ENCODE measurements around the gene MMAB. TPM values are rescaled to one million over a fixed set of nuclear protein-coding genes. Genes with fewer than 3 reads are reported as not detected.

Gene MMAB
- total and polyA plus RNA-seq, 2 donors (not counting 1 experiment from before 2014, with no cell fraction given): 36.8 to 56.1 TPM

DNA sequence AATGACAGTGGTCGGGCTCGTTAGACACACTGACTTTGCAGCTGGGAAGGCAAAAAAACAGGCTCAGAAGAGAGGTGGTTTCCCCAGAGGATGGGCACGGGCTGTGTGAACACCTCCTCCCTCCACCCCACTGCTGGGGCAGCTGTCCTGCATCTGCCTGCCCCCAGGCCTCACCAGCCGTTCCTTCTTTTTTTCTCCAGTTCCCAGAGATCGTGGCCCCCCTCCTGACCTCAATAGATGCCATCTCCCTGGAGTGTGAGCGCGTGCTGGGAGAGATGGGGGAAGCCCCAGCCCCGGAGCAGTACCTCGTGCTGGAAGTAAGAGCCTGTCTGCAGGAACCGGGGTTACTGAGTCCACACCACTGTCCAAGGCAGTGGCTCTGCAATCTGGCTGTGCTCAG, 17.7 kb upstream of the MMAB start:
- DNase-seq (ENCODE audit: low read depth in 2 of 2): no peak
- Histone ChIP-seq H3K4me2 (ENCODE audit: extremely low read depth, insufficient read depth, low read length) (no peak overlapping the region), H3K36me3 (ENCODE audit: control insufficient read depth, insufficient read depth, low read length) (peaks cover 9% of the 10 kb centered on the region), H3K27me3 (ENCODE audit: control insufficient read depth, insufficient read depth, low read length) (no peaks in the 10 kb centered on the region), H3K4me1 (ENCODE audit: control insufficient read depth, extremely low read depth, insufficient read depth, low read length) (no peaks in the 10 kb centered on the region), H3K4me3 (replicated peaks in 1 of 4; ENCODE audit: control extremely low read depth in 1 of 4, insufficient read depth in 1 of 4, low read depth in 3 of 4, low read length in 4 of 4) (no peak overlapping the region), H2AFZ (ENCODE audit: low read length) (no peak overlapping the region), H3K79me2 (ENCODE audit: control insufficient read depth, insufficient read depth, low read length) (no peaks in the 10 kb centered on the region), H3K9ac (ENCODE audit: insufficient read depth, low read length) (no peak overlapping the region), H3K27ac (ENCODE audit: insufficient read depth, low read length) (no peak overlapping the region), H3K9me3 (ENCODE audit: control insufficient read depth, insufficient read depth, low read depth, low read length) (no peaks in the 10 kb centered on the region), H4K20me1 (ENCODE audit: control insufficient read depth, extremely low read depth, insufficient read depth, low read length) (no peaks in the 10 kb centered on the region)
- TF ChIP-seq EZH2 (IDR thresholded peaks at IDR 0.05; ENCODE audit: low read length, missing control alignments): no peak
- TF ChIP-seq, protein P1, sequence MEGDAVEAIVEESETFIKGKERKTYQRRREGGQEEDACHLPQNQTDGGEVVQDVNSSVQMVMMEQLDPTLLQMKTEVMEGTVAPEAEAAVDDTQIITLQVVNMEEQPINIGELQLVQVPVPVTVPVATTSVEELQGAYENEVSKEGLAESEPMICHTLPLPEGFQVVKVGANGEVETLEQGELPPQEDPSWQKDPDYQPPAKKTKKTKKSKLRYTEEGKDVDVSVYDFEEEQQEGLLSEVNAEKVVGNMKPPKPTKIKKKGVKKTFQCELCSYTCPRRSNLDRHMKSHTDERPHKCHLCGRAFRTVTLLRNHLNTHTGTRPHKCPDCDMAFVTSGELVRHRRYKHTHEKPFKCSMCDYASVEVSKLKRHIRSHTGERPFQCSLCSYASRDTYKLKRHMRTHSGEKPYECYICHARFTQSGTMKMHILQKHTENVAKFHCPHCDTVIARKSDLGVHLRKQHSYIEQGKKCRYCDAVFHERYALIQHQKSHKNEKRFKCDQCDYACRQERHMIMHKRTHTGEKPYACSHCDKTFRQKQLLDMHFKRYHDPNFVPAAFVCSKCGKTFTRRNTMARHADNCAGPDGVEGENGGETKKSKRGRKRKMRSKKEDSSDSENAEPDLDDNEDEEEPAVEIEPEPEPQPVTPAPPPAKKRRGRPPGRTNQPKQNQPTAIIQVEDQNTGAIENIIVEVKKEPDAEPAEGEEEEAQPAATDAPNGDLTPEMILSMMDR (conservative IDR thresholded peaks at IDR 0.05 in 1 of 2, IDR thresholded peaks at IDR 0.05 in 1 of 2; ENCODE audit: low read depth in 1 of 2, low read length in 2 of 2): no peak

DNA sequence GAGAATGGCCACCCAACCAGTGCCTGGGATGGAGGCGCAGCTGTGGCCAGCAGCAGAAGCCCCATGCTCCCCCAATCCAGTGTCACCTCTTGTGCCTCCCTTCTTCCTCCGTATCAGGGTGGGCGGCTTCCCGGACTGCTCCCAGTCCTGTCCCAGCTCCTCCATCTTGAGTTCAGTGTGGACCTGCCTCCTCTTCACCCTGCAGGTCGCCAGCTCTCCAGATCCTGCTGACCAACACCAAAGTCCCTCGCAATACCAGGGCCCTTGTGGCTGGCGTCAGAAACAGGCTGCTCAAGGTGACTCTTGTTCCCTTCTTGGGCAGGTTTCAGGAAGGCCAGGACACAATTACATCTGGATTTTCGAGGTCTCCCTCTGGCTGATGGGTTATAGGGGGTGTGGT, 17.3 kb upstream of the MMAB start:
- Histone ChIP-seq H3K4me2 (ENCODE audit: extremely low read depth, insufficient read depth, low read length) (no peak overlapping the region), H3K9ac (ENCODE audit: insufficient read depth, low read length) (no peak overlapping the region), H3K27ac (ENCODE audit: insufficient read depth, low read length) (no peak overlapping the region), H3K4me3 (replicated peaks in 1 of 4; ENCODE audit: control extremely low read depth in 1 of 4, insufficient read depth in 1 of 4, low read depth in 3 of 4, low read length in 4 of 4) (no peak overlapping the region), H3K4me1 (ENCODE audit: control insufficient read depth, extremely low read depth, insufficient read depth, low read length) (no peaks in the 10 kb centered on the region), H4K20me1 (ENCODE audit: control insufficient read depth, extremely low read depth, insufficient read depth, low read length) (no peaks in the 10 kb centered on the region), H3K79me2 (ENCODE audit: control insufficient read depth, insufficient read depth, low read length) (no peaks in the 10 kb centered on the region), H2AFZ (ENCODE audit: low read length) (no peak overlapping the region), H3K27me3 (ENCODE audit: control insufficient read depth, insufficient read depth, low read length) (no peaks in the 10 kb centered on the region), H3K36me3 (ENCODE audit: control insufficient read depth, insufficient read depth, low read length) (peaks cover 9% of the 10 kb centered on the region), H3K9me3 (ENCODE audit: control insufficient read depth, insufficient read depth, low read depth, low read length) (no peaks in the 10 kb centered on the region)
- no peak for DNase-seq (ENCODE audit: low read depth in 2 of 2)
- TF ChIP-seq, protein P1 (conservative IDR thresholded peaks at IDR 0.05 in 1 of 2, IDR thresholded peaks at IDR 0.05 in 1 of 2; ENCODE audit: low read depth in 1 of 2, low read length in 2 of 2): no peak
- TF ChIP-seq EZH2 (IDR thresholded peaks at IDR 0.05; ENCODE audit: low read length, missing control alignments): no peak

DNA sequence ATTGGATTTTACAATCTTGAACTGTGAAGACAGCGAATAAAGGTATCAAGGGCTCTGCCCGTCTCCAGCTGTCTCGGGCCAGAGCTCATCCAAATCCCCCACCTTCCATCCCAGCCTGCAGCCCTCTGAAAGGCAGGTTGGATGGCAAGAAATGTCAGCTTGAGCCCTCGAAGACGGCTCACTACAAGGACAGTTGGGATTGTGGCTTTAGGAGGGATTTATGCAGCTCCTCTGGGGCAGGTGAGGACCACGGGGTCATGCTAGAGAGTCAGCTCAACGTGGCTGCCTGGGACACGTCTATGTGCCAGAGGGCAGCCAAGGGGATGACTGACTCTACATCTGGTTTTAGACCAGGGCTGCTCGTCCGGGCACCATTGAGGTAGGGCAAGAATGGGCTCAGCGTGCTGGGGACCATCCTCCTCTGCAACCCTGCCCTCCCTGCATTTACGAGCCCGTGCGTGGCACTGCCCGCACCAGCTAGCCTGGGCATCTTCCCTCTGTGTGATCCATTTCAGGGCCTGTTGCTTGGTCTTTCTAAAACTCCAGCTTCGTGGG, 16.5 kb upstream of the MMAB start:
- no peak for DNase-seq (ENCODE audit: low read depth in 2 of 2)
- no peak for TF ChIP-seq EZH2 (IDR thresholded peaks at IDR 0.05; ENCODE audit: low read length, missing control alignments)
- TF ChIP-seq, protein P1 (conservative IDR thresholded peaks at IDR 0.05 in 1 of 2, IDR thresholded peaks at IDR 0.05 in 1 of 2; ENCODE audit: low read depth in 1 of 2, low read length in 2 of 2): no peak
- H3K79me2 ChIP-seq (ENCODE audit: control insufficient read depth, insufficient read depth, low read length): no peaks in the 10 kb centered on the region

More for the DNA sequence above, 16.5 kb upstream of the MMAB start:
- H4K20me1 ChIP-seq (ENCODE audit: control insufficient read depth, extremely low read depth, insufficient read depth, low read length): no peaks in the 10 kb centered on the region
- no peak overlapping the region for H2AFZ ChIP-seq (ENCODE audit: low read length)
- no peak overlapping the region for H3K9ac ChIP-seq (ENCODE audit: insufficient read depth, low read length)
- H3K4me3 ChIP-seq (replicated peaks in 1 of 4; ENCODE audit: control extremely low read depth in 1 of 4, insufficient read depth in 1 of 4, low read depth in 3 of 4, low read length in 4 of 4): no peak overlapping the region
- no peaks in the 10 kb centered on the region for H3K9me3 ChIP-seq (ENCODE audit: control insufficient read depth, insufficient read depth, low read depth, low read length)
- H3K4me2 ChIP-seq (ENCODE audit: extremely low read depth, insufficient read depth, low read length): no peak overlapping the region
- no peak overlapping the region for H3K27ac ChIP-seq (ENCODE audit: insufficient read depth, low read length)
- H3K4me1 ChIP-seq (ENCODE audit: control insufficient read depth, extremely low read depth, insufficient read depth, low read length): no peaks in the 10 kb centered on the region
- H3K36me3 ChIP-seq (ENCODE audit: control insufficient read depth, insufficient read depth, low read length): peaks cover 9% of the 10 kb centered on the region
- no peaks in the 10 kb centered on the region for H3K27me3 ChIP-seq (ENCODE audit: control insufficient read depth, insufficient read depth, low read length)

Data from fibroblast of lung (primary cell).